Keratinocyte (primary cell): Measurements from ENCODE around the gene TECTB. TPM values are rescaled to one million over a fixed set of nuclear protein-coding genes. Genes with fewer than 3 reads are reported as not detected.

ENCODE experiments used
- DNase-seq: peaks from one replicate; pipeline ENCODE4 v3.0.0-alpha.2; 2011; ENCODE audit warnings: low read depth, missing footprints, low spot score
- FAIRE-seq: peaks from 2 replicates; lab custom pipeline; 2011; peaks lifted over from hg19 to GRCh38; lab: Jason Lieb, UNC
- H2AFZ ChIP-seq: 2 replicates; pipeline ENCODE4 v1.6.0; 2012; ENCODE audit warnings: low read length, control low read depth, inconsistent platforms; ENCODE audit not compliant: control insufficient read depth
- H3K27ac ChIP-seq: 2 replicates; pipeline ENCODE4 v1.5.1; 2011; ENCODE audit warnings: low read length; ENCODE audit not compliant: control insufficient read depth, insufficient read depth
- H3K27me3 ChIP-seq: 3 replicates; pipeline ENCODE4 v1.6.0; 2011; ENCODE audit warnings: low read length; ENCODE audit not compliant: control insufficient read depth, insufficient read depth; ENCODE audit errors: extremely low read depth
- H3K36me3 ChIP-seq, 2 experiments: 2 replicates in 1 of 2; 3 replicates in 1 of 2; pipeline ENCODE4 v1.5.1; 2011; ENCODE audit warnings: low read length in 2 of 2, mild to moderate bottlenecking in 1 of 2; ENCODE audit not compliant: control insufficient read depth in 2 of 2, insufficient read depth in 2 of 2; ENCODE audit errors: extremely low read depth in 1 of 2
- H3K4me1 ChIP-seq: 3 replicates; pipeline ENCODE4 v1.5.1; 2011; ENCODE audit warnings: low read length; ENCODE audit not compliant: control insufficient read depth, insufficient read depth; ENCODE audit errors: extremely low read depth
- H3K4me2 ChIP-seq: 3 replicates; pipeline ENCODE4 v1.6.0; 2011; ENCODE audit warnings: low read depth, low read length; ENCODE audit not compliant: control insufficient read depth, insufficient read depth; ENCODE audit errors: extremely low read depth
- H3K4me3 ChIP-seq, 3 experiments: fragments of 200-600 bp in 1 of 3; sonication (generic) in 1 of 3; 2 replicates in 2 of 3; 3 replicates in 1 of 3; pipeline ENCODE4 v1.5.1; 2011 to 2016; ENCODE audit warnings: low read length in 3 of 3, mild to moderate bottlenecking in 3 of 3, control low read depth in 2 of 3, inconsistent platforms in 1 of 3, low read depth in 1 of 3, mixed read lengths in 1 of 3, mixed run types in 1 of 3, moderate library complexity in 1 of 3; ENCODE audit not compliant: control insufficient read depth in 2 of 3, insufficient read depth in 2 of 3; ENCODE audit errors: extremely low read depth in 1 of 3
- H3K79me2 ChIP-seq: 2 replicates; pipeline ENCODE4 v1.6.0; 2012; ENCODE audit warnings: low read length; ENCODE audit not compliant: control insufficient read depth, insufficient read depth
- H3K9ac ChIP-seq: 3 replicates; pipeline ENCODE4 v1.6.0; 2011; ENCODE audit warnings: low read length; ENCODE audit not compliant: control insufficient read depth, insufficient read depth; ENCODE audit errors: extremely low read depth
- H3K9me1 ChIP-seq: 3 replicates; pipeline ENCODE4 v1.6.0; 2011; ENCODE audit warnings: low read length; ENCODE audit not compliant: control insufficient read depth, insufficient read depth; ENCODE audit errors: extremely low read depth
- H3K9me3 ChIP-seq: 2 replicates; pipeline ENCODE4 v1.5.1; 2012; ENCODE audit warnings: low read depth, low read length; ENCODE audit not compliant: control insufficient read depth
- H4K20me1 ChIP-seq: 3 replicates; pipeline ENCODE4 v1.6.0; 2011; ENCODE audit warnings: low read length; ENCODE audit not compliant: control insufficient read depth, insufficient read depth; ENCODE audit errors: extremely low read depth
- CTCF ChIP-seq, 3 experiments: IDR thresholded peaks in 1 of 3; conservative IDR thresholded peaks in 1 of 3; optimal IDR thresholded peaks in 1 of 3; 2 replicates in 2 of 3; 3 replicates in 1 of 3; pipeline versions ENCODE3 to v1.5.1; 2011; ENCODE audit warnings: low read length in 3 of 3, mild to moderate bottlenecking in 3 of 3, moderate library complexity in 2 of 3, control low read depth in 1 of 3, inconsistent platforms in 1 of 3; ENCODE audit not compliant: insufficient read depth in 2 of 3; ENCODE audit errors: extremely low read depth in 1 of 3
- EZH2 ChIP-seq: IDR thresholded peaks from one replicate; pipeline ENCODE4 v1.6.1; 2012; ENCODE audit warnings: inconsistent platforms, mild to moderate bottlenecking, low read length, moderate library complexity
- dilution Hi-C: fragments of 300-500 bp; cut with MboI; formaldehyde crosslinking; loops from one replicate; pipeline ENCODE4 v1.7.0; 2020; ENCODE audit warnings: low sequenced_read_pairs; ENCODE audit not compliant: extremely low pct_ligation_motif_present
- polyA plus RNA-seq, 5 experiments: library from polyadenylated mRNA; depleted of rRNA in 3 of 5; stranded (reverse) in 3 of 5; stranded (forward) in 1 of 5; unstranded in 1 of 5; fragments of >200 nt; gene quantifications; 1 replicate in 1 of 5; 2 replicates in 3 of 5; 3 replicates in 1 of 5; pipeline versions ENCODE4 v1.2.1 to v1.2.3, GENCODE V29; 2011 to 2012; ENCODE audit warnings: missing spikeins in 2 of 5, low read depth in 1 of 5, low replicate concordance in 1 of 5

The TECTB gene
- polyA plus RNA-seq, 1 donor (not counting 4 experiments of a cell fraction or from before 2014, with no cell fraction given), result not detected

GRCh38 chr10:112235920-112236319 lies 47.3 kb upstream of the TECTB start:
- H2AFZ ChIP-seq, result no peak overlapping the region
- no peak overlapping the region for H3K9ac ChIP-seq
- H3K9me1 ChIP-seq, result no peaks in the 10 kb centered on the region
- FAIRE-seq (no peak), DNase-seq (no peak)
- no peaks in the 10 kb centered on the region for H3K27me3 ChIP-seq
- H3K4me3 ChIP-seq, result no peak overlapping the region
- peaks cover 6% of the 10 kb centered on the region for H3K9me3 ChIP-seq
- no peaks in the 10 kb centered on the region for H3K4me1 ChIP-seq
- H3K4me2 ChIP-seq, result no peak overlapping the region
- H3K27ac ChIP-seq, result no peak overlapping the region
- dilution Hi-C loops, result no loop called here
- no peak for TF ChIP-seq CTCF (optimal IDR thresholded peaks at IDR 0.05 in 1 of 3, IDR thresholded peaks at IDR 0.05 in 1 of 3, conservative IDR thresholded peaks at IDR 0.05 in 1 of 3; ENCODE audit: extremely low read depth in 1 of 3, insufficient read depth in 2 of 3, low read length in 3 of 3)
- no peak for TF ChIP-seq EZH2
- no peaks in the 10 kb centered on the region for H3K36me3 ChIP-seq
- H3K79me2 ChIP-seq, result no peaks in the 10 kb centered on the region
- no peaks in the 10 kb centered on the region for H4K20me1 ChIP-seq

- dilution Hi-C loops, result no loop called here
- Histone ChIP-seq H3K27ac (no peak overlapping the region), H4K20me1 (no peaks in the 10 kb centered on the region), H2AFZ (no peak overlapping the region), H3K36me3 (no peaks in the 10 kb centered on the region), H3K79me2 (no peaks in the 10 kb centered on the region), H3K4me2 (no peak overlapping the region), H3K9me3 (peaks cover 6% of the 10 kb centered on the region), H3K4me1 (no peaks in the 10 kb centered on the region), H3K9ac (no peak overlapping the region), H3K4me3 (no peak overlapping the region), H3K27me3 (no peaks in the 10 kb centered on the region), H3K9me1 (no peaks in the 10 kb centered on the region)
- TF ChIP-seq CTCF (optimal IDR thresholded peaks at IDR 0.05 in 1 of 3, IDR thresholded peaks at IDR 0.05 in 1 of 3, conservative IDR thresholded peaks at IDR 0.05 in 1 of 3; ENCODE audit: extremely low read depth in 1 of 3, insufficient read depth in 2 of 3, low read length in 3 of 3) (no peak), EZH2 (no peak)
- no peak for DNase-seq
- FAIRE-seq, result no peak
These were observed 46.7 kb upstream of the TECTB start for GRCh38 chr10:112236486-112236885.
